Choroid plexus epithelial cell (primary cell): ENCODE data around the gene PGC.

Experiments
- DNase-seq: peaks from one replicate; pipeline ENCODE4 v3.0.0-alpha.2; 2010; ENCODE audit warnings: low read depth
- H3K4me3 ChIP-seq: 2 replicates; pipeline ENCODE4 v1.5.1; 2011; ENCODE audit warnings: low read depth, mild to moderate bottlenecking, control low read depth, low read length, moderate library complexity
- TF ChIP-seq, protein P1 (sequence below): conservative IDR thresholded peaks from 2 replicates; pipeline ENCODE4 v1.5.1; 2011; ENCODE audit warnings: low read depth, mild to moderate bottlenecking, control low read depth, inconsistent platforms, low read length, moderate library complexity

PGC gene

DNA sequence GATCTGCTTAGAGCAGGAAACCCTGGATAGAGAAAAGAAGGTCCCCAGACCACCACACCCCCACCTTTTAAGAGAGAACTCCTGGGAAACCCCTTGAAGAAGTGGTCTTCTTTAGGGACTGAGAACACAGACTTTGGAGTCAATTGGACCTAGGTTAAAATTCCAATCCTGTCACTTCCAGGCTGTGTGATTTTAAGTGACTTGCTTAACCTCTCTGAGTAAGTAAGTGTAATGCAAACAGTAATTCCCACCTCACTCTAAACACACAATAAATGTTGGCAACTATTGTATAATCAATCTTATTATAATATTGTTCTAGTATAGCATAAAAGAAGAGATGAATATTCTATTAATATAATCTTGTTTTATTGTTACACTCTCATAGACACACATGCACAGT, 15.0 kb downstream of the PGC start:
- no peak overlapping the region for H3K4me3 ChIP-seq
- TF ChIP-seq, protein P1, sequence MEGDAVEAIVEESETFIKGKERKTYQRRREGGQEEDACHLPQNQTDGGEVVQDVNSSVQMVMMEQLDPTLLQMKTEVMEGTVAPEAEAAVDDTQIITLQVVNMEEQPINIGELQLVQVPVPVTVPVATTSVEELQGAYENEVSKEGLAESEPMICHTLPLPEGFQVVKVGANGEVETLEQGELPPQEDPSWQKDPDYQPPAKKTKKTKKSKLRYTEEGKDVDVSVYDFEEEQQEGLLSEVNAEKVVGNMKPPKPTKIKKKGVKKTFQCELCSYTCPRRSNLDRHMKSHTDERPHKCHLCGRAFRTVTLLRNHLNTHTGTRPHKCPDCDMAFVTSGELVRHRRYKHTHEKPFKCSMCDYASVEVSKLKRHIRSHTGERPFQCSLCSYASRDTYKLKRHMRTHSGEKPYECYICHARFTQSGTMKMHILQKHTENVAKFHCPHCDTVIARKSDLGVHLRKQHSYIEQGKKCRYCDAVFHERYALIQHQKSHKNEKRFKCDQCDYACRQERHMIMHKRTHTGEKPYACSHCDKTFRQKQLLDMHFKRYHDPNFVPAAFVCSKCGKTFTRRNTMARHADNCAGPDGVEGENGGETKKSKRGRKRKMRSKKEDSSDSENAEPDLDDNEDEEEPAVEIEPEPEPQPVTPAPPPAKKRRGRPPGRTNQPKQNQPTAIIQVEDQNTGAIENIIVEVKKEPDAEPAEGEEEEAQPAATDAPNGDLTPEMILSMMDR: no peak
- no peak for DNase-seq

DNA sequence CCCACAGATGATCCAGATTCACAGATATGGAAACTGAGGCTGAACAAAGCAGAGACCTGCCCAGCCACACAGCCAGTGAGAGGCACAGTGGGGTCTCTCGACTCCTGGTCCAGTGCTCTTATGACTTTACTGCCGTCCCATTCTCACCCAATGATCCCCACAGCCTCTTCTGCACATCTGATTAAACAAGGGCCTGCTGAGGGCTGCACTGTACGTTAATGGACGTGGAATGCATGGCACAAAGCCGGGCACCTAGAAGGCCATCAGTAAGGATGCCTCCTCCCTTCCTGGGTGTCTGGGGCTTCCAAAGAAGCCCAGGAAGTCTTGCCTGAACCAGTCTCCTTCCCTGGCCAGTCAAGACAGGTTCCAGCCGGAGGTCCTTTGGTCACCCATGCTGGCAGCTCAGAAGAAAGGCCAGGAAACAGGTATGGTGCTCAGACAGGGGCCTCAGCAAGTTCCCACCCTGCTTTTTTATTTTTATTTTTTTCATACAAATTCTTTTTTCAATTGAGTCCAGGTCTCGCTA, 15.6 kb downstream of the PGC start:
- DNase-seq: no peak
- TF ChIP-seq, protein P1: no peak

DNA sequence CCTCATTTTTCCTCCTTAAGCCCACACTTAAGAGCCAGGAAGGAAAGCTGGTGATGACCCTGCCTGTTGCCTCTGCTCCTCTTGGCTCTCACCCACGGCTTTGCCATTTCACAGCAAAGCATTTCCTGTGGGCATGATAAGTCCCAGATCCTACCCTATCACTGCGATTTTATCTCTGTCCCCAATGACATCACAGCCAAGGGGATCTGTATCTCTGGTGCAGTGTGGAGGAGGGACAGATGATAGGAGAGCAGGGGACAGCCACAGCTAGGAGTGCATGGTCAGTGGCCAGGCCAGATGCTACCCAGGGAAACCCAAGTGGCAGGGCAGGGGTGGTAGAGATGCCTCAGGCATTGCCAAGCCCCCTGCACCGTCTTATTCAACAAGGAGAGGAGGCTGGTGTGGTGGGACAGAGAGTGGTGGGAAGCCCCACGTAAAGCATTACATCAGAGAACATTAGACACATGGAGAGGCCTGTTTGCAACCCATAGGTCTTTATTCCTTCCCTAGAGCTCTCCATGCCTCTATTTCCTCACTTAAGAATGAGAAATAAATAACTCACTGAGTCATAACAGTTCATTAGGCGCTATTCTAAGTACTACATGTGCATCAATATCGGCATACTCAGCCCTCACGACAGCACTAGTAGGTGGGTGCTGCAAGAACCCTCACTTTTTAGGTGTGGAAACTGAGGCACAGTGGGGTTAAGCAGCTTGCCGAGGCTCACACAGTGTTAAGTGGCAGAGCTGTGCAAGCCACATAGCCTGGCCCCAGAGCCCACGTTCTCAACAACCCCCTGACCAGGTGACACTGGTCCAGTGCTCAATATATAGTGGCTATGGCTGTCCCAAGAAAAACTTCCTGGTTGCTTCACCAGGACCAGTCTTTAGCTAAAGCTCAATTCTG, 16.4 kb downstream of the PGC start:
- no peak overlapping the region for H3K4me3 ChIP-seq
- TF ChIP-seq, protein P1: no peak
- no peak for DNase-seq

More for the DNA sequence above, 15.6 kb downstream of the PGC start:
- H3K4me3 ChIP-seq: no peak overlapping the region

DNA sequence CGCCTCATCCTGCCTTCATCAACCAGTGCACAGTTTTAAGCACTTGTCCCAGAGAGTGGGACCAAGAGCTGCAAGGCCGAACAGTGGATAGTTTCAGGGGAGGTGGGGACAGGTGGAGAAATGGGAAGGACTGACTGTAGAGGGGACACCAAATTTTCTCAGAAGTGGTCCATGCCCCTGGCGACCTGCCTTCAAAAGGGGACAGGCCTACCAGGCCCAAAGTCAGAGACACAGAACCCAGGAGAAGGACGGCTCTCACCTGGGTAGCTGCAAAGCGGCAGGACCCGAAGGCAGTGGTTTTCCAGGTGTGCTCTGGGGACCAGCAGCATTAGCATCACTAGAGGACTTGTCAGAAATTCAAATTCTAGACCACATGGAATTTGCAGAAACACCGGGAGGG, 17.6 kb downstream of the PGC start:
- H3K4me3 ChIP-seq: no peak overlapping the region
- DNase-seq: no peak
- TF ChIP-seq, protein P1: no peak

DNA sequence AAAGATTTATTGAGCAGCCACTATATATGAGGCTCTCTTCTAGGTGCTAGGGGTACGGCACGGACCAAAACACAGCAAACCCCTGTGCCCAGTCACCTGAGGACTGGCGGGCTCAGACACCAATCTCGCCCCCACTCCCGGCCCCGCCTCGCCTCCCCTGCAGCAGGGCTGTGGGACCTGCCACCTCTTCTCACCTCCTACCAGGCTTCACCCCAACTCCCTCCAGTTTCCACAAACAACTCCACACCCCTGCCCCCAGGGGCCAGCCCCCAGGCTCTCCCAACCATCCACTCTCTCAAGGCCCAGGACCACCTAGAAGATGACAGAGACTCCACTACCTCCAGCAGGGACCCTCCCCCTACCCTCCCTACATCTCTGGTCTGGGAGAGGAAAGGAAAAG, 18.2 kb downstream of the PGC start:
- H3K4me3 ChIP-seq: no peak overlapping the region
- DNase-seq: no peak
- TF ChIP-seq, protein P1: no peak

DNA sequence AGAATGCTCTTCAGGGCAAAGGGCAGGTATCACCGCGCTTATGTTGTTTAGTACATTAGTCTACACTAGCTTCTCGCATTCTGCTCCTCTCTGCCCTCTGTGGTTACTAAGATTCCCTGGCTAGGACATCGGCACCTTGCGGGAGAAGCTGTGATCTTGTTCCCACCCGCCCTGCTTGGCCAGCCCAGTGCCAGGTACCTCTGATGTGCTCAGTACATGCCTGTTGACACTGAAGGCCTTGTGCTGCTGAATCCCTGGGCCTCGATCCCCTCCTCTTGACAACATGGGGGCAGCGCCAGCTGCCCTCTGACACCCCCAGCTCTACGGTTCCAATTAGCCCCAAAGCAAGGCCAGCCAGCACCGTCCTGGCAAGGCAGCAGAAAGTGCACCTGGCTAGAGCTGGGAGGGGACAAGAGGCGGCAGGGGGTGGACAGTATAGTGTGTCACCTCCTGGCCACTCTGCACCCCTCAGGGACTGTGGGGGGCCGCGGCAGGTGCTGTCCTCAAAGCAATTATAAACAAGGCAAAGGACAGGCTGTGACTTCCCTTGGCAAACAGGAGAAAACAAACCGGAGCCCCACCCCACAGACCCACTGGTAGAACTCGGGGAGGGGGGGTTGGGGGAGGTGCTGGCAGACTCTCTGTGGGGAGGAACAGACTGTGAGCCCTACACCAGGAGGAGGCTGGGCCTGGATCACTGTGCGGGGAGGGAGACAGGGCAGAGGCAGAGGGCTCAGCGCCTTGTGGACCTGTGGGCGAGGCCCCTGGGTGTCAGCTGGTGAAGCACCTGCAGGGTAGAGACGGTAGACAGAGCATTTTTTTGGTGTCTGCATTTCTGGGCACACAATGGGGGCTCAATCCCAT, 18.9 kb downstream of the PGC start:
- no peak overlapping the region for H3K4me3 ChIP-seq
- TF ChIP-seq, protein P1: no peak
- no peak for DNase-seq
